ENCODE results near the gene ZP3. TPM values are rescaled to one million over a fixed set of nuclear protein-coding genes. Genes with fewer than 3 reads are reported as not detected.

The ZP3 gene
- total RNA-seq, 1 experiment from 2014 or later, result 23.3 TPM

- CTCF ChIA-PET, result no interaction called here
- intact Hi-C loops (cut with micrococcal nuclease; ENCODE audit: unreplicated experiment), result no loop called here
Observed at GRCh38 chr7:76407718-76408117, 17.0 kb upstream of the ZP3 start.

GRCh38 chr7:76408121-76408560 lies 16.6 kb upstream of the ZP3 start:
- Histone ChIP-seq H3K4me1 (ENCODE audit: control insufficient read depth, insufficient read depth, low read length) (no peaks in the 10 kb centered on the region), H3K36me3 (ENCODE audit: control insufficient read depth, insufficient read depth, low read length) (no peaks in the 10 kb centered on the region), H3K9me3 (ENCODE audit: control insufficient read depth, insufficient read depth, low read depth, low read length) (no peaks in the 10 kb centered on the region), H3K27ac (ENCODE audit: low read length) (no peak overlapping the region), H3K4me3 (ENCODE audit: low read depth in 2 of 2, low read length in 2 of 2) (no peak overlapping the region), H3K27me3 (ENCODE audit: control insufficient read depth, insufficient read depth, low read length) (no peaks in the 10 kb centered on the region)
- no peak for DNase-seq (ENCODE audit: low read depth, low spot score)
- ATAC-seq, result no peak
- in situ Hi-C loops (cut with HindIII; ENCODE audit: low pct_unique_long_range_greater_than_20kb, low sequenced_read_pairs), result no loop called here
- intact Hi-C loops (cut with micrococcal nuclease; ENCODE audit: unreplicated experiment), result no loop called here
- ChIA-PET CTCF (no interaction called here), POLR2A (no interaction called here)
- TF ChIP-seq POLR2AphosphoS5 (IDR thresholded peaks at IDR 0.05; ENCODE audit: low read depth, low read length), result no peak
- TF ChIP-seq TCF7L2 (IDR thresholded peaks at IDR 0.05; ENCODE audit: low read depth, low read length), result no peak
- TF ChIP-seq, protein P1, sequence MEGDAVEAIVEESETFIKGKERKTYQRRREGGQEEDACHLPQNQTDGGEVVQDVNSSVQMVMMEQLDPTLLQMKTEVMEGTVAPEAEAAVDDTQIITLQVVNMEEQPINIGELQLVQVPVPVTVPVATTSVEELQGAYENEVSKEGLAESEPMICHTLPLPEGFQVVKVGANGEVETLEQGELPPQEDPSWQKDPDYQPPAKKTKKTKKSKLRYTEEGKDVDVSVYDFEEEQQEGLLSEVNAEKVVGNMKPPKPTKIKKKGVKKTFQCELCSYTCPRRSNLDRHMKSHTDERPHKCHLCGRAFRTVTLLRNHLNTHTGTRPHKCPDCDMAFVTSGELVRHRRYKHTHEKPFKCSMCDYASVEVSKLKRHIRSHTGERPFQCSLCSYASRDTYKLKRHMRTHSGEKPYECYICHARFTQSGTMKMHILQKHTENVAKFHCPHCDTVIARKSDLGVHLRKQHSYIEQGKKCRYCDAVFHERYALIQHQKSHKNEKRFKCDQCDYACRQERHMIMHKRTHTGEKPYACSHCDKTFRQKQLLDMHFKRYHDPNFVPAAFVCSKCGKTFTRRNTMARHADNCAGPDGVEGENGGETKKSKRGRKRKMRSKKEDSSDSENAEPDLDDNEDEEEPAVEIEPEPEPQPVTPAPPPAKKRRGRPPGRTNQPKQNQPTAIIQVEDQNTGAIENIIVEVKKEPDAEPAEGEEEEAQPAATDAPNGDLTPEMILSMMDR (IDR thresholded peaks at IDR 0.05), result no peak
- TF ChIP-seq SIN3A (IDR thresholded peaks at IDR 0.05; ENCODE audit: borderline replicate concordance, insufficient read depth, low read depth, low read length), result no peak
- TF ChIP-seq, protein P2, sequence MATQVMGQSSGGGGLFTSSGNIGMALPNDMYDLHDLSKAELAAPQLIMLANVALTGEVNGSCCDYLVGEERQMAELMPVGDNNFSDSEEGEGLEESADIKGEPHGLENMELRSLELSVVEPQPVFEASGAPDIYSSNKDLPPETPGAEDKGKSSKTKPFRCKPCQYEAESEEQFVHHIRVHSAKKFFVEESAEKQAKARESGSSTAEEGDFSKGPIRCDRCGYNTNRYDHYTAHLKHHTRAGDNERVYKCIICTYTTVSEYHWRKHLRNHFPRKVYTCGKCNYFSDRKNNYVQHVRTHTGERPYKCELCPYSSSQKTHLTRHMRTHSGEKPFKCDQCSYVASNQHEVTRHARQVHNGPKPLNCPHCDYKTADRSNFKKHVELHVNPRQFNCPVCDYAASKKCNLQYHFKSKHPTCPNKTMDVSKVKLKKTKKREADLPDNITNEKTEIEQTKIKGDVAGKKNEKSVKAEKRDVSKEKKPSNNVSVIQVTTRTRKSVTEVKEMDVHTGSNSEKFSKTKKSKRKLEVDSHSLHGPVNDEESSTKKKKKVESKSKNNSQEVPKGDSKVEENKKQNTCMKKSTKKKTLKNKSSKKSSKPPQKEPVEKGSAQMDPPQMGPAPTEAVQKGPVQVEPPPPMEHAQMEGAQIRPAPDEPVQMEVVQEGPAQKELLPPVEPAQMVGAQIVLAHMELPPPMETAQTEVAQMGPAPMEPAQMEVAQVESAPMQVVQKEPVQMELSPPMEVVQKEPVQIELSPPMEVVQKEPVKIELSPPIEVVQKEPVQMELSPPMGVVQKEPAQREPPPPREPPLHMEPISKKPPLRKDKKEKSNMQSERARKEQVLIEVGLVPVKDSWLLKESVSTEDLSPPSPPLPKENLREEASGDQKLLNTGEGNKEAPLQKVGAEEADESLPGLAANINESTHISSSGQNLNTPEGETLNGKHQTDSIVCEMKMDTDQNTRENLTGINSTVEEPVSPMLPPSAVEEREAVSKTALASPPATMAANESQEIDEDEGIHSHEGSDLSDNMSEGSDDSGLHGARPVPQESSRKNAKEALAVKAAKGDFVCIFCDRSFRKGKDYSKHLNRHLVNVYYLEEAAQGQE (IDR thresholded peaks at IDR 0.05; ENCODE audit: insufficient read depth in 1 of 2, low read depth in 2 of 2, low read length in 1 of 2), result no peak
- no TSS peak for BruUV-seq (replicated peaks)

More at GRCh38 chr7:76407718-76408117, 17.0 kb upstream of the ZP3 start:
- Histone ChIP-seq H3K27ac (ENCODE audit: low read length) (no peak overlapping the region), H3K4me1 (ENCODE audit: control insufficient read depth, insufficient read depth, low read length) (no peaks in the 10 kb centered on the region), H3K9me3 (ENCODE audit: control insufficient read depth, insufficient read depth, low read depth, low read length) (no peaks in the 10 kb centered on the region), H3K36me3 (ENCODE audit: control insufficient read depth, insufficient read depth, low read length) (no peaks in the 10 kb centered on the region), H3K27me3 (ENCODE audit: control insufficient read depth, insufficient read depth, low read length) (no peaks in the 10 kb centered on the region), H3K4me3 (ENCODE audit: low read depth in 2 of 2, low read length in 2 of 2) (no peak overlapping the region)
- in situ Hi-C loops (cut with HindIII; ENCODE audit: low pct_unique_long_range_greater_than_20kb, low sequenced_read_pairs), result no loop called here
- TF ChIP-seq, protein P1 (IDR thresholded peaks at IDR 0.05), result no peak
- no peak for TF ChIP-seq TCF7L2 (IDR thresholded peaks at IDR 0.05; ENCODE audit: low read depth, low read length)
- TF ChIP-seq, protein P2 (IDR thresholded peaks at IDR 0.05; ENCODE audit: insufficient read depth in 1 of 2, low read depth in 2 of 2, low read length in 1 of 2), result no peak
- TF ChIP-seq POLR2AphosphoS5 (IDR thresholded peaks at IDR 0.05; ENCODE audit: low read depth, low read length), result no peak
- TF ChIP-seq SIN3A (IDR thresholded peaks at IDR 0.05; ENCODE audit: borderline replicate concordance, insufficient read depth, low read depth, low read length), result no peak
- POLR2A ChIA-PET, result no interaction called here
- ATAC-seq (0 out of 2 replicates have a peak, but pooled peaks have one; percentile 15), DNase-seq (ENCODE audit: low read depth, low spot score) (no peak)
- no TSS peak for BruUV-seq (replicated peaks)
